Trophoblast cell (in vitro differentiated cells and primary cell): ENCODE measurements around the gene WDR86.

ENCODE experiments used
- DNase-seq, 2 donors: peaks; one replicate each; pipeline ENCODE4 v3.0.0-alpha.2; 2016
- H2AFZ ChIP-seq: 2 replicates; pipeline ENCODE4 v1.6.1; 2013; ENCODE audit warnings: low read length, moderate library complexity, mild to moderate bottlenecking; ENCODE audit not compliant: insufficient read depth, poor library complexity
- H2AK5ac ChIP-seq: 2 replicates; pipeline ENCODE4 v1.6.1; 2013; ENCODE audit warnings: mild to moderate bottlenecking, low read length
- H2BK120ac ChIP-seq: 2 replicates; pipeline ENCODE4 v1.6.1; 2013; ENCODE audit warnings: low read length, mild to moderate bottlenecking, moderate library complexity; ENCODE audit not compliant: insufficient read depth, poor library complexity
- H2BK12ac ChIP-seq: 2 replicates; pipeline ENCODE4 v1.6.1; 2013; ENCODE audit warnings: mild to moderate bottlenecking, low read length, moderate library complexity
- H2BK5ac ChIP-seq: 2 replicates; pipeline ENCODE4 v1.6.1; 2013; ENCODE audit warnings: low read length, low read depth, moderate library complexity, mild to moderate bottlenecking; ENCODE audit not compliant: poor library complexity
- H3K14ac ChIP-seq: 2 replicates; pipeline ENCODE4 v1.6.1; 2013; ENCODE audit warnings: mild to moderate bottlenecking, low read length
- H3K18ac ChIP-seq: 2 replicates; pipeline ENCODE4 v1.6.1; 2013; ENCODE audit warnings: mild to moderate bottlenecking, low read length
- H3K23ac ChIP-seq: 2 replicates; pipeline ENCODE4 v1.6.1; 2013; ENCODE audit warnings: low read length
- H3K27ac ChIP-seq: 2 replicates; pipeline ENCODE4 v1.5.1; 2013; ENCODE audit warnings: low read depth, mild to moderate bottlenecking, inconsistent platforms, low read length, moderate library complexity
- H3K27me3 ChIP-seq: 2 replicates; pipeline ENCODE4 v1.6.1; 2013; ENCODE audit warnings: inconsistent platforms, mild to moderate bottlenecking, low read length, moderate library complexity; ENCODE audit not compliant: insufficient read depth
- H3K36me3 ChIP-seq, 2 experiments: 1 replicate in 1 of 2; 2 replicates in 1 of 2; pipeline ENCODE4 v1.6.1; 2013; ENCODE audit warnings: low read length in 2 of 2, mild to moderate bottlenecking in 2 of 2, moderate library complexity in 1 of 2; ENCODE audit not compliant: insufficient read depth in 2 of 2, control insufficient read depth in 1 of 2
- H3K4ac ChIP-seq: 2 replicates; pipeline ENCODE4 v1.6.1; 2013; ENCODE audit warnings: low read depth, mild to moderate bottlenecking, low read length, moderate library complexity
- H3K4me1 ChIP-seq, 2 experiments: 1 replicate in 1 of 2; 2 replicates in 1 of 2; pipeline ENCODE4 v1.6.1; 2013; ENCODE audit warnings: low read length in 2 of 2, mild to moderate bottlenecking in 2 of 2, moderate library complexity in 1 of 2; ENCODE audit not compliant: insufficient read depth in 2 of 2, control insufficient read depth in 1 of 2
- H3K4me2 ChIP-seq: 2 replicates; pipeline ENCODE4 v1.6.1; 2013; ENCODE audit warnings: inconsistent platforms, mild to moderate bottlenecking, low read length, moderate library complexity
- H3K4me3 ChIP-seq: 2 replicates; pipeline ENCODE4 v1.5.1; 2013; ENCODE audit warnings: mild to moderate bottlenecking, low read depth, low read length, inconsistent platforms
- H3K79me1 ChIP-seq: one replicate; pipeline ENCODE4 v1.6.1; 2013; ENCODE audit warnings: low read length
- H3K79me2 ChIP-seq: 2 replicates; pipeline ENCODE4 v1.6.1; 2013; ENCODE audit warnings: low read length, mild to moderate bottlenecking; ENCODE audit not compliant: control insufficient read depth, insufficient read depth, poor library complexity
- H3K9ac ChIP-seq: 2 replicates; pipeline ENCODE4 v1.6.1; 2013; ENCODE audit warnings: mild to moderate bottlenecking, low read length
- H3K9me3 ChIP-seq: 2 replicates; pipeline ENCODE4 v1.6.1; 2013; ENCODE audit warnings: low read depth, mild to moderate bottlenecking, control low read depth, inconsistent platforms, low read length; ENCODE audit not compliant: insufficient read depth
- H4K12ac ChIP-seq: 2 replicates; pipeline ENCODE4 v1.6.1; 2013; ENCODE audit warnings: low read depth, mild to moderate bottlenecking, low read length, moderate library complexity
- H4K8ac ChIP-seq: 2 replicates; pipeline ENCODE4 v1.6.1; 2013; ENCODE audit warnings: low read depth, mild to moderate bottlenecking, low read length, moderate library complexity
- H4K91ac ChIP-seq: one replicate; pipeline ENCODE4 v1.6.1; 2013; ENCODE audit warnings: low read depth, mild to moderate bottlenecking, low read length, moderate library complexity
- WGBS: extraction: QIAGEN DNeasy Blood & Tissue Kit; methylation state at CpG from one replicate; pipeline ENCODE4 v1.1.7; 2013; ENCODE audit warnings: missing lambda C conversion rate; ENCODE audit not compliant: insufficient read length, insufficient coverage; ENCODE audit errors: extremely low coverage; 5-methylcytosine and 5-hydroxymethylcytosine counted together

Gene WDR86

GRCh38 chr7:151423936-151424335 is 14.1 kb upstream of the WDR86 start:
- Histone ChIP-seq H3K23ac (no peak overlapping the region), H3K4ac (no peak overlapping the region), H3K4me3 (no peak overlapping the region), H3K18ac (no peak overlapping the region), H3K27me3 (no peaks in the 10 kb centered on the region), H2BK120ac (no peak overlapping the region), H4K91ac (no peak overlapping the region), H3K36me3 (peaks cover 0 to 2% of the 10 kb centered on the region in 2 experiments), H3K14ac (no peak overlapping the region), H3K79me1 (peaks cover 17% of the 10 kb centered on the region), H2AFZ (no peak overlapping the region), H3K9ac (no peak overlapping the region), H3K9me3 (peaks cover 8% of the 10 kb centered on the region), H4K8ac (no peak overlapping the region), H2AK5ac (no peak overlapping the region), H3K4me2 (no peak overlapping the region), H4K12ac (no peak overlapping the region), H2BK12ac (no peak overlapping the region), H3K27ac (no peak overlapping the region), H3K4me1 (peaks cover 21 to 24% of the 10 kb centered on the region in 2 experiments), H2BK5ac (no peak overlapping the region), H3K79me2 (peaks cover 3% of the 10 kb centered on the region)
- peak in 1 of 2 donors; percentile 46 for DNase-seq
- WGBS, result no CpG with 5 or more reads among the region's 5 CpGs

- Histone ChIP-seq H4K8ac (no peak overlapping the region), H3K9ac (no peak overlapping the region), H3K4me3 (no peak overlapping the region), H3K9me3 (peaks cover 8% of the 10 kb centered on the region), H3K14ac (no peak overlapping the region), H3K27ac (no peak overlapping the region), H3K4me2 (no peak overlapping the region), H2BK120ac (no peak overlapping the region), H2AK5ac (no peak overlapping the region), H3K79me2 (peaks cover 3% of the 10 kb centered on the region), H2AFZ (no peak overlapping the region), H3K27me3 (no peaks in the 10 kb centered on the region), H2BK12ac (no peak overlapping the region), H3K4me1 (peaks cover 17 to 20% of the 10 kb centered on the region in 2 experiments), H4K12ac (no peak overlapping the region), H2BK5ac (no peak overlapping the region), H3K79me1 (peaks cover 12% of the 10 kb centered on the region), H3K18ac (no peak overlapping the region), H3K4ac (no peak overlapping the region), H4K91ac (no peak overlapping the region), H3K36me3 (peaks cover 0 to 2% of the 10 kb centered on the region in 2 experiments), H3K23ac (no peak overlapping the region)
- DNase-seq, result no peak
- WGBS, result no CpG with 5 or more reads among the region's 7 CpGs
Measured at GRCh38 chr7:151423226-151423625, 13.4 kb upstream of the WDR86 start.

GRCh38 chr7:151422212-151422611 is 12.4 kb upstream of the WDR86 start:
- H2BK12ac ChIP-seq, result no peak overlapping the region
- no peak overlapping the region for H3K4me3 ChIP-seq
- H3K14ac ChIP-seq, result no peak overlapping the region
- no peak overlapping the region for H3K18ac ChIP-seq
- H4K12ac ChIP-seq, result no peak overlapping the region
- H3K27me3 ChIP-seq, result no peaks in the 10 kb centered on the region
- no peak overlapping the region for H2BK5ac ChIP-seq
- no peak overlapping the region for H2AFZ ChIP-seq
- H3K79me2 ChIP-seq, result no peaks in the 10 kb centered on the region
- H2AK5ac ChIP-seq, result no peak overlapping the region
- peaks cover 0 to 2% of the 10 kb centered on the region in 2 experiments for H3K36me3 ChIP-seq
- H3K79me1 ChIP-seq, result peaks cover 4% of the 10 kb centered on the region
- no peak overlapping the region for H3K4me2 ChIP-seq
- H3K9ac ChIP-seq, result no peak overlapping the region
- H3K27ac ChIP-seq, result no peak overlapping the region
- H2BK120ac ChIP-seq, result no peak overlapping the region
- H3K4me1 ChIP-seq, result peaks cover 8 to 11% of the 10 kb centered on the region in 2 experiments
- H4K91ac ChIP-seq, result no peak overlapping the region
- H3K4ac ChIP-seq, result no peak overlapping the region
- H3K9me3 ChIP-seq, result peaks cover 8% of the 10 kb centered on the region
- WGBS, result no CpG with 5 or more reads among the region's 5 CpGs
- no peak overlapping the region for H3K23ac ChIP-seq
- DNase-seq, result no peak
- H4K8ac ChIP-seq, result no peak overlapping the region

GRCh38 chr7:151420144-151420543 is 10.3 kb upstream of the WDR86 start:
- H2BK12ac ChIP-seq, result no peak overlapping the region
- WGBS, result no CpG with 5 or more reads among the region's 5 CpGs
- no peak overlapping the region for H3K4me2 ChIP-seq
- H3K9me3 ChIP-seq, result peaks cover 8% of the 10 kb centered on the region
- H2BK120ac ChIP-seq, result no peak overlapping the region
- no peaks in the 10 kb centered on the region for H3K79me1 ChIP-seq
- peaks cover 4 to 5% of the 10 kb centered on the region in 2 experiments for H3K4me1 ChIP-seq
- H4K91ac ChIP-seq, result no peak overlapping the region
- no peak overlapping the region for H4K8ac ChIP-seq
- H3K4me3 ChIP-seq, result no peak overlapping the region
- H4K12ac ChIP-seq, result no peak overlapping the region
- peaks cover 0 to 2% of the 10 kb centered on the region in 2 experiments for H3K36me3 ChIP-seq
- H3K23ac ChIP-seq, result no peak overlapping the region
- DNase-seq, result no peak
- no peak overlapping the region for H3K4ac ChIP-seq
- H3K27ac ChIP-seq, result no peak overlapping the region
- H3K79me2 ChIP-seq, result no peaks in the 10 kb centered on the region
- no peak overlapping the region for H2AK5ac ChIP-seq
- no peak overlapping the region for H2AFZ ChIP-seq
- no peak overlapping the region for H2BK5ac ChIP-seq
- H3K27me3 ChIP-seq, result no peaks in the 10 kb centered on the region
- H3K9ac ChIP-seq, result no peak overlapping the region
- no peak overlapping the region for H3K18ac ChIP-seq
- H3K14ac ChIP-seq, result no peak overlapping the region
